BJ (cell line): ENCODE measurements around the gene OGT. TPM values are rescaled to one million over a fixed set of nuclear protein-coding genes. Genes with fewer than 3 reads are reported as not detected.

Experiments used
- CTCF ChIA-PET: fragments of 350-600 bp; formaldehyde crosslinking; extraction: SDS; loops from one replicate; lab custom pipeline; 2021; ENCODE audit warnings: antibody characterized with exemption, inconsistent platforms; lab: Yijun Ruan, JAX
- POLR2A ChIA-PET: fragments of 300-600 bp; sonication (Branson Sonifier 250); formaldehyde crosslinking; extraction: SDS; loops from one replicate; lab custom pipeline; 2021; ENCODE audit warnings: antibody characterized with exemption; lab: Charles Lee
- DNase-seq: peaks from one replicate; pipeline ENCODE4 v3.0.0-alpha.2; 2011; ENCODE audit warnings: low read depth
- H3K27me3 ChIP-seq: 2 replicates; pipeline ENCODE4 v1.6.0; 2011; ENCODE audit warnings: low read length; ENCODE audit not compliant: control insufficient read depth, insufficient read depth
- H3K36me3 ChIP-seq: 2 replicates; pipeline ENCODE4 v1.5.1; 2011; ENCODE audit warnings: low read length; ENCODE audit not compliant: control insufficient read depth, insufficient read depth
- H3K4me3 ChIP-seq: 2 replicates; pipeline ENCODE4 v1.5.1; 2011; ENCODE audit warnings: low read depth, mild to moderate bottlenecking, control low read depth, low read length
- polyA plus RNA-seq: library from polyadenylated mRNA; depleted of rRNA; stranded (reverse); fragments of >200 nt; gene quantifications from 2 replicates; pipeline ENCODE4 v1.2.3, GENCODE V29; 2011
- TF ChIP-seq, protein P1 (sequence below): IDR thresholded peaks from 2 replicates; pipeline ENCODE4 v1.5.1; 2011; ENCODE audit warnings: low read depth, mild to moderate bottlenecking, control low read depth, inconsistent platforms, low read length, moderate library complexity; ENCODE audit not compliant: insufficient read depth

OGT gene
- polyA plus RNA-seq, 1 experiment, result 280 TPM

DNA sequence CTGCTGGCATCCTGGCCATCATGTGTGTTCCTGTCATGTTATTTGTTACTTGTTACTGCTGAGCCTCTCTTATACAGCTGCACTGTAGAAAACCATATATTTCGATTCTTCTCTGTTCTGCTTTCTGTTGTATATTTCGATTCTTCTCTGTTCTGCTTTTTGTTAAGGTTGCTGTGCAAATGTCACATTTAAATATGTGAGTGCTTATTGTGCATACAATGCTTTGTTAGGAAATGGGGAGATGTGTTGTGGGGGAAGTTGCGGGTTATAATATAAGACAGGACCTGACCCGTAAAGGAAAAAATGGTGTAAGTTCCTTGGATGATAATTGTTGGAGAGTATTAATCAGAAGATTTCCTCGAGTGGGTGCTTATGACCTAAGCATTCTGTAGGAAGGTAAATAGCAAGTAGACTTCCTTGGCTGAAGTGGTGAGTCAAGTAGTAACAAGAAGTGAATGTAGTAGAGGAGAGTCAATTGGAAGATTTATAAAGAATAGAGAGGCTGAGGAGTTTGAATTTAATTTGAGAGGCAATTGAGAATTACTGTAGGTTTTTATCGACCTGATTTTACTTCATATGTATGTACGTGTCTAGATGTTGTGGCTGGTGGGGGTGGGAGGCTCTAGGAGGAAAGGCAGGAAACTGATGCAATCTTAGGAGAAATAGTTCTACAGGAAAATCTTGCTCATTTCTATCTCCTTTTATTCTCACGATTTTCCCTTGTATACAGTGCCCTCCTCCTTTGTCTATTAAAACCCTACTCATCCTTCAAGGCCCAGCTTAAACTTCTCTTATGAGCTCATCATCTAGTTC is 8.5 kb downstream of the OGT start:
- Histone ChIP-seq H3K4me3 (no peak overlapping the region), H3K27me3 (no peaks in the 10 kb centered on the region), H3K36me3 (peaks cover 1% of the 10 kb centered on the region; the same call in 1 of the 2 replicates)
- TF ChIP-seq, protein P1, sequence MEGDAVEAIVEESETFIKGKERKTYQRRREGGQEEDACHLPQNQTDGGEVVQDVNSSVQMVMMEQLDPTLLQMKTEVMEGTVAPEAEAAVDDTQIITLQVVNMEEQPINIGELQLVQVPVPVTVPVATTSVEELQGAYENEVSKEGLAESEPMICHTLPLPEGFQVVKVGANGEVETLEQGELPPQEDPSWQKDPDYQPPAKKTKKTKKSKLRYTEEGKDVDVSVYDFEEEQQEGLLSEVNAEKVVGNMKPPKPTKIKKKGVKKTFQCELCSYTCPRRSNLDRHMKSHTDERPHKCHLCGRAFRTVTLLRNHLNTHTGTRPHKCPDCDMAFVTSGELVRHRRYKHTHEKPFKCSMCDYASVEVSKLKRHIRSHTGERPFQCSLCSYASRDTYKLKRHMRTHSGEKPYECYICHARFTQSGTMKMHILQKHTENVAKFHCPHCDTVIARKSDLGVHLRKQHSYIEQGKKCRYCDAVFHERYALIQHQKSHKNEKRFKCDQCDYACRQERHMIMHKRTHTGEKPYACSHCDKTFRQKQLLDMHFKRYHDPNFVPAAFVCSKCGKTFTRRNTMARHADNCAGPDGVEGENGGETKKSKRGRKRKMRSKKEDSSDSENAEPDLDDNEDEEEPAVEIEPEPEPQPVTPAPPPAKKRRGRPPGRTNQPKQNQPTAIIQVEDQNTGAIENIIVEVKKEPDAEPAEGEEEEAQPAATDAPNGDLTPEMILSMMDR, result no peak
- ChIA-PET CTCF (no interaction called here), POLR2A (no interaction called here)
- peak; percentile 51 for DNase-seq

DNA sequence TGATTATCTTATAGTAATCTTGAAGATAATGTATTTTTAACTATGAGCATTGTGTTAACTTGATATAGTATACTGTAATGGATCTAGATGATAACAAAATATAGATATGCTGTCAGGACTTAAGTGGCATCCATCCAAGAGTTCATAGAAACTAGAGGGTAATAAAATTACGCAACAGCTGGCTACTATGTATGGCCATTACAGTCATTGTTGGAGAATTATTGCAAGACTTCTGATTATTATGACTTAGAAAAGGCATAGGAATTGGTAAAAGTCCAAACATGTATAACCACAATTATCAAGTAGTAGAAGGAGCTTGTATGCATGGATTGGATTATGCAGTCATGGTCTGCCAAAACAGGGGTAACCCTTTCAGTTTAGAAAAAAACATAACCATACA is 9.5 kb downstream of the OGT start:
- no peak for DNase-seq
- H3K4me3 ChIP-seq, result no peak overlapping the region
- ChIA-PET CTCF (interaction anchor here (0.7 kb wide), 1 partner anchor 9 kb away, joined by 3 read pairs; the partner anchor contains the start of gene OGT), POLR2A (interaction anchor here (1.2 kb wide), 1 partner anchor 8 kb away, joined by 4 read pairs; no protein-coding TSS in a partner anchor)
- no peaks in the 10 kb centered on the region for H3K27me3 ChIP-seq
- TF ChIP-seq, protein P1, result no peak
- H3K36me3 ChIP-seq, result peaks cover 4% of the 10 kb centered on the region

DNA sequence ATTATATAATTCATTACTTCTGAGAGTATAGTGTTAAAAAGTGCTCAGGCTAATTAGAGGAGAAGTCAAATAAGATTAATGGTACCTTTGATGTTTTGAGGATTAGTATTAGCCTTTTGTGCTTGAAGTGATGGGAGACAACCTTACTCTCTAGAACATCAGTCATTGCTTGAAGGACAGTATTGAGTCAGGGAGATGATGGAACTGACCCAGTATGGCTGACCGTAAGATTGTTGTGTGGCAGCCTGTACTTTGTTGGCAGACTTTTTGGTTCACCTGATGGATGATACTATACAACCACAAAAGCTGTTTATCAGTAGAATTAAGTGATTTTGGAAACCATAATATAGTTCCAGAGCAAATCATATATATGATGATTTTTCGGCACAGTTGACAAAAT is 9.9 kb downstream of the OGT start:
- TF ChIP-seq, protein P1, result no peak
- CTCF ChIA-PET, result interaction anchor here (0.7 kb wide), 1 partner anchor 9 kb away, joined by 3 read pairs; the partner anchor contains the start of gene OGT
- Histone ChIP-seq H3K4me3 (no peak overlapping the region), H3K27me3 (no peaks in the 10 kb centered on the region), H3K36me3 (peaks cover 6% of the 10 kb centered on the region)
- DNase-seq, result no peak
- POLR2A ChIA-PET, result interaction anchor here (0.7 to 1.2 kb wide), 2 partner anchors 9 to 26 kb away, joined by 4 read pairs; no protein-coding TSS in a partner anchor

DNA sequence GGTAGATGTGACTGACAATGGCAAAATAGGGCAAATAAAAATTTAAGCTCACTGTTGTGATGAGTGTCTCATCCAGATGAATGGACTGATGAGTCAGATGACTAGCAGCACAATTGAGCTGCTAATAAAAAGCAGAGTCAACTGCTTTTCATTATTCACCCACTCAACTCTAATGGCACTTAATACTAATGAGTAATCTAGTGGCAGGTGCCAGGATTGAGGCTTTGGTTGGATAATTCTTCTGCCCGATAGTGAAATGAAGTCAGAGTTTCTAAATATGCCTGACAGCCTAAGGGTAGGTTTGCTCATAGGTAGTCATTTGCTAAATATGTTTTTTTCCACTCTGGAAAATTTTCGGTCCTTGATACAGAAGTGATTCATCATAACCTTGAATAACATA is 10.4 kb downstream of the OGT start:
- TF ChIP-seq, protein P1, result no peak
- Histone ChIP-seq H3K36me3 (peaks cover 6% of the 10 kb centered on the region), H3K4me3 (no peak overlapping the region), H3K27me3 (no peaks in the 10 kb centered on the region)
- CTCF ChIA-PET, result no interaction called here
- DNase-seq, result peak; percentile 66
- POLR2A ChIA-PET, result interaction anchor here (0.7 to 1.2 kb wide), 2 partner anchors 9 to 27 kb away, joined by 4 read pairs; no protein-coding TSS in a partner anchor

DNA sequence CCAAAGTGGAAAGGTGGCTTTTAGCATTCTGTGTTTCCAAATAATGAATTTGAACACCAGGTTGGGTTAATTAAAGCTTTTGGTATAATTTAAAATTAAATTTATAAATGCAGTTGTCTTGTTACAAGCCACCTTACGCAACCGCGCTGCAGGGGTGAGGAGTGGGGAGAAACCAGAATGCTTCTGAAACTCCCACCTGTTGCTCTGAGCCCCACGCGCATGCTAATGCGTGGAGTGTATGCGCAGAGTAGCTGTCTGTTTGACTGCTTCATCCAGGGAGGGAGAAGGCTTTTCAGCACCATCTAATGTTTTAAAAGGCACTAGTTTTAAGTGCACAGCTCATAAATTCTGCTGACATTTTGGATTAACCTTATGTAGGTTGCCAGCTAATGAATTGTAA is 12.5 kb downstream of the OGT start:
- no peak overlapping the region for H3K4me3 ChIP-seq
- TF ChIP-seq, protein P1, result no peak
- ChIA-PET POLR2A (no interaction called here), CTCF (no interaction called here)
- no peak for DNase-seq
- no peaks in the 10 kb centered on the region for H3K27me3 ChIP-seq
- peaks cover 6% of the 10 kb centered on the region for H3K36me3 ChIP-seq
